ENCODE data around the gene CXorf66. TPM values are rescaled to one million over a fixed set of nuclear protein-coding genes. Genes with fewer than 3 reads are reported as not detected.
"Not testable (repeated sequence)": the region's sequence is repeated elsewhere in the genome, so short reads cannot be mapped to it uniquely, and the experiment has no call there.

CXorf66 gene
- polyA plus RNA-seq (ENCODE audit: insufficient read length), result not detected
- long read RNA-seq, donor 1, result 0 reads
- long read RNA-seq, donor 2, result 0 reads
- long read RNA-seq, donor 3, result 0 reads
- long read RNA-seq, donor 4, result 0 reads
- long read RNA-seq, donor 5, result 0 reads
- long read RNA-seq, donor 6, result 0 reads
- long read RNA-seq, donor 7, result 0 reads
- long read RNA-seq, donor 8, result 0 reads

- DNase-seq, result no peak
Measured at GRCh38 chrX:139965421-139965820, at the start of gene CXorf66. CXorf66 (minus strand) TSS chrX:139965521; CDS start chrX:139965496, 25 bp downstream.

GRCh38 chrX:139982856-139983255 lies 17.5 kb upstream of the CXorf66 start:
- DNase-seq, result no peak

- no peak for DNase-seq
Measured at GRCh38 chrX:139974471-139974870, 9.2 kb upstream of the CXorf66 start.

- DNase-seq, result no peak
Measured at GRCh38 chrX:139972629-139973624, 7.6 kb upstream of the CXorf66 start.

- no peak for DNase-seq
Measured at GRCh38 chrX:139972113-139972512, 6.8 kb upstream of the CXorf66 start.

GRCh38 chrX:139971394-139971749 lies 6.1 kb upstream of the CXorf66 start:
- no peak for DNase-seq

GRCh38 chrX:139969286-139969685 lies 4.0 kb upstream of the CXorf66 start:
- DNase-seq, result no peak

- DNase-seq, result no peak
Measured at GRCh38 chrX:139967750-139968149, 2.4 kb upstream of the CXorf66 start.

GRCh38 chrX:139967300-139967699 lies 2.0 kb upstream of the CXorf66 start:
- no peak for DNase-seq

- DNase-seq, result not testable (repeated sequence)
Measured at GRCh38 chrX:139966159-139966558, 838 bp upstream of the CXorf66 start.

- not testable (repeated sequence) for DNase-seq
Measured at GRCh38 chrX:139961091-139961490, 4.2 kb downstream of the CXorf66 start.

- no peak for DNase-seq
Measured at GRCh38 chrX:139949703-139950102, 15.6 kb downstream of the CXorf66 start.

GRCh38 chrX:139945075-139945474 lies 20.2 kb downstream of the CXorf66 start:
- no peak for DNase-seq

- no peak for DNase-seq
Measured at GRCh38 chrX:139936259-139936658, 29.1 kb downstream of the CXorf66 start.

- no peak for DNase-seq
Measured at GRCh38 chrX:139933904-139934303, 31.4 kb downstream of the CXorf66 start.

- peak; percentile 71 for DNase-seq
Measured at GRCh38 chrX:139932901-139933796, 32.2 kb downstream of the CXorf66 start, which contains the start of gene ATP11C. ATP11C (minus strand) TSS chrX:139933053; CDS start chrX:139932042, 1,011 bp downstream.

- no peak for DNase-seq
Measured at GRCh38 chrX:139932073-139932900, 33.0 kb downstream of the CXorf66 start.

GRCh38 chrX:139931646-139932072 lies 33.7 kb downstream of the CXorf66 start:
- no peak for DNase-seq

- no peak for DNase-seq
Measured at GRCh38 chrX:139930916-139931645, 34.2 kb downstream of the CXorf66 start.

- no peak for DNase-seq
Measured at GRCh38 chrX:139930401-139930800, 34.9 kb downstream of the CXorf66 start.

Measured in left kidney (tissue), 8 donors.